K562 (cell line): Measurements from ENCODE around the gene MCMBP. TPM values are rescaled to one million over a fixed set of nuclear protein-coding genes. Genes with fewer than 3 reads are reported as not detected.

Experiments
- ATAC-seq: fragments of 200-7000 bp; cut with Tn5 transposase; 3 replicates; pipeline ENCODE4 v1.9.1; 2020; ENCODE audit warnings: moderate library complexity
- BruUV-seq: library from RNA; stranded (reverse); fragments of 400-500 nt; replicated peaks from 2 replicates; lab custom pipeline; 2021; lab: Mats Ljungman, UMichigan
- CTCF ChIA-PET: fragments of 300-600 bp; formaldehyde crosslinking; extraction: SDS; loops from one replicate; lab custom pipeline; 2021; ENCODE audit warnings: low intra/inter-chr PET ratio; lab: Yijun Ruan, JAX
- POLR2A ChIA-PET: fragments of 300-600, 350-650 bp; sonication (Branson Sonifier 250); formaldehyde crosslinking; extraction: SDS; loops from one replicate; lab custom pipeline; 2021; ENCODE audit warnings: antibody characterized with exemption, inconsistent platforms; lab: Yijun Ruan, JAX
- DNase-seq, 4 experiments: peaks; one replicate each; pipeline versions ENCODE4 v3.0.0 to v3.0.0-alpha.2; 2011 to 2018; ENCODE audit warnings: low spot score in 3 of 4, mixed read lengths in 3 of 4; ENCODE audit errors: extremely low read depth in 1 of 4
- FAIRE-seq: peaks from 2 replicates; lab custom pipeline; 2011; peaks lifted over from hg19 to GRCh38; lab: Jason Lieb, UNC
- H2AFZ ChIP-seq: 2 replicates; pipeline ENCODE4 v1.6.0; 2011; ENCODE audit warnings: low read depth, low read length, control low read depth, inconsistent platforms
- H3K27ac ChIP-seq: fragments of 200-600 bp; 3 replicates; pipeline ENCODE4 v1.8.0; 2011; ENCODE audit warnings: low read depth, mild to moderate bottlenecking, control low read depth, inconsistent platforms, low read length, moderate library complexity, mixed read lengths; ENCODE audit errors: extremely low read depth
- H3K27me3 ChIP-seq, 2 experiments: fragments of 300-600 bp in 1 of 2; 2 replicates in 1 of 2; 3 replicates in 1 of 2; pipeline versions ENCODE4 v1.6.0 to v1.8.0; 2011; ENCODE audit warnings: inconsistent platforms in 2 of 2, low read length in 2 of 2, mild to moderate bottlenecking in 1 of 2, mixed read lengths in 1 of 2, moderate library complexity in 1 of 2; ENCODE audit not compliant: control insufficient read depth in 2 of 2, insufficient read depth in 2 of 2
- H3K36me3 ChIP-seq: fragments of 300-600 bp; 3 replicates; pipeline ENCODE4 v1.8.0; 2011; ENCODE audit warnings: mild to moderate bottlenecking, low read length, inconsistent platforms; ENCODE audit not compliant: control insufficient read depth, insufficient read depth
- H3K4me1 ChIP-seq, 2 experiments: fragments of 200-600 bp in 1 of 2; replicated peaks in 1 of 2; 2 replicates in 1 of 2; 3 replicates in 1 of 2; pipeline versions ENCODE4 v1.5.1 to v1.8.0; 2011; ENCODE audit warnings: inconsistent platforms in 2 of 2, low read length in 2 of 2, mild to moderate bottlenecking in 1 of 2, mixed read lengths in 1 of 2, moderate library complexity in 1 of 2; ENCODE audit not compliant: control insufficient read depth in 2 of 2, insufficient read depth in 2 of 2
- H3K4me2 ChIP-seq: 2 replicates; pipeline ENCODE4 v1.6.1; 2011; ENCODE audit warnings: low read length, control low read depth, inconsistent platforms, mixed read lengths; ENCODE audit not compliant: insufficient read depth
- H3K4me3 ChIP-seq: fragments of 200-600 bp; sonication (generic), shearing (Covaris generic); 2 replicates; pipeline ENCODE4 v1.5.1; 2016; ENCODE audit warnings: control low read depth, inconsistent platforms
- H3K79me2 ChIP-seq: fragments of 200-600 bp; 3 replicates; pipeline ENCODE4 v1.8.0; 2011; ENCODE audit warnings: low read length, inconsistent platforms; ENCODE audit not compliant: control insufficient read depth, insufficient read depth
- H3K9ac ChIP-seq, 2 experiments: 2 replicates each; pipeline versions ENCODE4 v1.6.0 to v1.6.1; 2011; ENCODE audit warnings: low read depth in 2 of 2, low read length in 2 of 2, control low read depth in 1 of 2, inconsistent platforms in 1 of 2, mild to moderate bottlenecking in 1 of 2, mixed read lengths in 1 of 2; ENCODE audit not compliant: insufficient read depth in 1 of 2
- H3K9me1 ChIP-seq: one replicate; pipeline ENCODE4 v1.6.0; 2011; ENCODE audit warnings: inconsistent platforms, mild to moderate bottlenecking, low read length, moderate library complexity; ENCODE audit not compliant: control insufficient read depth, insufficient read depth
- H3K9me3 ChIP-seq: replicated peaks from 2 replicates; pipeline ENCODE4 v1.5.1; 2011; ENCODE audit warnings: low read depth, low read length, inconsistent platforms; ENCODE audit not compliant: control insufficient read depth, insufficient read depth
- H4K20me1 ChIP-seq: replicated peaks from 2 replicates; pipeline ENCODE4 v1.6.1; 2011; ENCODE audit warnings: low read length, inconsistent platforms, mixed read lengths; ENCODE audit not compliant: control insufficient read depth, insufficient read depth
- HDAC1 ChIP-seq, 2 experiments: fragments of 450-650 bp; IDR thresholded peaks; 2 replicates each; pipeline ENCODE4 v1.6.1; 2016 to 2017; ENCODE audit warnings: inconsistent platforms in 1 of 2, mild to moderate bottlenecking in 1 of 2, moderate library complexity in 1 of 2
- MTF1 ChIP-seq: fragments of 250-450 bp; sonication (Bioruptor Pico); IDR thresholded peaks from 2 replicates; pipeline ENCODE4 v1.9.0; 2021; ENCODE audit warnings: moderate library complexity, mild to moderate bottlenecking, inconsistent platforms, borderline replicate concordance
- SETDB1 ChIP-seq: IDR thresholded peaks from one replicate; pipeline ENCODE4 v1.6.1; 2012; ENCODE audit warnings: low read length, control low read depth, inconsistent platforms
- TCF7 ChIP-seq: sonication (generic); IDR thresholded peaks from 2 replicates; pipeline ENCODE4 v1.6.1; 2016; ENCODE audit warnings: antibody characterized with exemption, borderline replicate concordance
- TRIM24 ChIP-seq, 2 experiments: fragments of 450-650 bp; IDR thresholded peaks; 2 replicates each; pipeline ENCODE4 v1.6.1; 2016
- XRCC5 ChIP-seq: fragments of 200-400 bp; formaldehyde crosslinking; IDR thresholded peaks from 2 replicates; pipeline ENCODE4 v1.6.1; 2017; ENCODE audit warnings: low read depth, mild to moderate bottlenecking, low read length
- ZFP36 ChIP-seq: fragments of 150-350 bp; IDR thresholded peaks from 2 replicates; pipeline ENCODE4 v1.6.1; 2018; ENCODE audit warnings: low read length, low read depth; ENCODE audit not compliant: partially characterized antibody
- ZKSCAN8 ChIP-seq: fragments of 200-800 bp; sonication (Bioruptor generic); IDR thresholded peaks from 2 replicates; pipeline ENCODE4 v1.6.1; 2016; ENCODE audit warnings: missing genetic modification characterization, missing compliant biosample characterization
- ZNF253 ChIP-seq: fragments of 250-450 bp; sonication (Bioruptor Pico); conservative IDR thresholded peaks from 2 replicates; pipeline ENCODE4 v1.6.1; 2021; ENCODE audit warnings: mild to moderate bottlenecking
- ZNF311 ChIP-seq: fragments of 250-450 bp; sonication (Bioruptor Pico); IDR thresholded peaks from 2 replicates; pipeline ENCODE4 v1.4.0; 2020; ENCODE audit warnings: mild to moderate bottlenecking, moderate library complexity
- ZNF354B ChIP-seq: fragments of 250-450 bp; sonication (Bioruptor Pico); IDR thresholded peaks from 2 replicates; pipeline ENCODE4 v1.4.0; 2020
- ZNF57 ChIP-seq: fragments of 450-650 bp; formaldehyde crosslinking; IDR thresholded peaks from 2 replicates; pipeline ENCODE4 v1.4.0; 2020; ENCODE audit warnings: mild to moderate bottlenecking, moderate library complexity
- WGBS: fragments of 100-300 bp; shearing (Covaris generic); methylation state at CpG from one replicate; pipeline ENCODE4 v1.1.6; 2016; ENCODE audit warnings: low coverage, mixed read lengths; ENCODE audit not compliant: insufficient coverage; ENCODE audit errors: missing lambda C conversion rate; 5-methylcytosine and 5-hydroxymethylcytosine counted together
- in situ Hi-C: fragments of 300-500 bp; cut with MboI; formaldehyde crosslinking; loops from 4 replicates; pipeline ENCODE4 v1.15.0; 2018; ENCODE audit warnings: inconsistent platforms, mixed read lengths
- intact Hi-C: fragments of 100-400 bp; cut with micrococcal nuclease; formaldehyde crosslinking; loops from 2 replicates; pipeline ENCODE4 v1.14.2; 2022
- polyA plus RNA-seq, 8 experiments: library from polyadenylated mRNA; depleted of rRNA in 4 of 8; stranded (reverse) in 5 of 8; unstranded in 3 of 8; fragments of >200 nt; fragmentation: Nextera tagmentation in 2 of 8; fragmentation: Illumina TruSeq in 1 of 8; extraction: Ambion mirVana in 2 of 8; extraction: Trizol in 1 of 8; gene quantifications; 2 replicates each; pipeline versions ENCODE4 v1.2.1 to v1.2.3, GENCODE V29; 2011 to 2014; ENCODE audit warnings: inconsistent platforms in 1 of 8, missing spikeins in 1 of 8
- total RNA-seq, 7 experiments: library from RNA; depleted of rRNA in 6 of 7; stranded (reverse); fragments of >200 nt in 6 of 7; fragmentation: Illumina TruSeq in 2 of 7; extraction: Trizol in 2 of 7; gene quantifications; 2 replicates each; pipeline versions ENCODE4 v1.2.1 to v1.2.3, GENCODE V29; 2011 to 2021; ENCODE audit warnings: low replicate concordance in 1 of 7
- TF ChIP-seq, protein P1 (sequence below): fragments of 250-450 bp; sonication (Bioruptor Pico); IDR thresholded peaks from 2 replicates; pipeline ENCODE4 v1.8.0; 2022; ENCODE audit warnings: inconsistent platforms
- TF ChIP-seq, protein P2 (sequence below), 2 experiments: fragments of 200-800 bp in 1 of 2; sonication (Bioruptor generic) in 1 of 2; sonication (generic) in 1 of 2; formaldehyde crosslinking in 1 of 2; IDR thresholded peaks in 1 of 2; conservative IDR thresholded peaks in 1 of 2; 2 replicates each; pipeline versions ENCODE4 v1.5.0 to v1.6.1; 2016 to 2020; ENCODE audit warnings: missing compliant biosample characterization in 1 of 2, missing genetic modification characterization in 1 of 2, missing genetic modification reagents in 1 of 2
- TF ChIP-seq, protein P3 (sequence below): sonication (generic); formaldehyde crosslinking; IDR thresholded peaks from 2 replicates; pipeline ENCODE4 v1.8.1; 2023; ENCODE audit warnings: mild to moderate bottlenecking, missing genetic modification reagents
- TF ChIP-seq, protein P4 (sequence below): sonication (generic); formaldehyde crosslinking; IDR thresholded peaks from 2 replicates; pipeline ENCODE4 v1.5.0; 2020; ENCODE audit warnings: missing genetic modification reagents

MCMBP gene
- total and polyA plus RNA-seq, 9 of the 15 experiments (the other 6 are each of a cell fraction or from before 2014, with no cell fraction given), result 11.2 to 74.3 (median 50.5) TPM

DNA sequence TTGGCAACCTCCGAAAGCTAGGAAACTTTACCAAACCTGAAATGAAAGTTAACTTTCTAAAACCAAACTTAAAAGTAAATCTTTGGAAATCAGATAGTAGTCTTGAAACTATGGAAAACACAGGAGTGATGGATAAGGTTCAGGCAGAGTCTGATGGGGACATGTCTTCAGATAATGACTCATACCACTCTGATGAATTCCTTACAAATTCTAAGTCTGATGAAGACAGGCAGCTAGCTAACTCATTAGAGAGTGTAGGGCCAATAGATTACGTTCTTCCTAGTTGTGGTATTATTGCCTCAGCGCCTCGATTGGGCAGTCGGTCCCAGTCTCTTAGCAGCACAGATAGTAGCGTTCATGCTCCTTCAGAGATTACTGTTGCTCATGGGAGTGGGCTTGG lies 45.9 kb downstream of the MCMBP start (continued):
- TF ChIP-seq, protein P1, sequence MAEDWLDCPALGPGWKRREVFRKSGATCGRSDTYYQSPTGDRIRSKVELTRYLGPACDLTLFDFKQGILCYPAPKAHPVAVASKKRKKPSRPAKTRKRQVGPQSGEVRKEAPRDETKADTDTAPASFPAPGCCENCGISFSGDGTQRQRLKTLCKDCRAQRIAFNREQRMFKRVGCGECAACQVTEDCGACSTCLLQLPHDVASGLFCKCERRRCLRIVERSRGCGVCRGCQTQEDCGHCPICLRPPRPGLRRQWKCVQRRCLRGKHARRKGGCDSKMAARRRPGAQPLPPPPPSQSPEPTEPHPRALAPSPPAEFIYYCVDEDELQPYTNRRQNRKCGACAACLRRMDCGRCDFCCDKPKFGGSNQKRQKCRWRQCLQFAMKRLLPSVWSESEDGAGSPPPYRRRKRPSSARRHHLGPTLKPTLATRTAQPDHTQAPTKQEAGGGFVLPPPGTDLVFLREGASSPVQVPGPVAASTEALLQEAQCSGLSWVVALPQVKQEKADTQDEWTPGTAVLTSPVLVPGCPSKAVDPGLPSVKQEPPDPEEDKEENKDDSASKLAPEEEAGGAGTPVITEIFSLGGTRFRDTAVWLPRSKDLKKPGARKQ (CRISPR knock-in tag), result no peak
- TF ChIP-seq ZNF57 (CRISPR knock-in tag), result no peak
- TF ChIP-seq, protein P2, sequence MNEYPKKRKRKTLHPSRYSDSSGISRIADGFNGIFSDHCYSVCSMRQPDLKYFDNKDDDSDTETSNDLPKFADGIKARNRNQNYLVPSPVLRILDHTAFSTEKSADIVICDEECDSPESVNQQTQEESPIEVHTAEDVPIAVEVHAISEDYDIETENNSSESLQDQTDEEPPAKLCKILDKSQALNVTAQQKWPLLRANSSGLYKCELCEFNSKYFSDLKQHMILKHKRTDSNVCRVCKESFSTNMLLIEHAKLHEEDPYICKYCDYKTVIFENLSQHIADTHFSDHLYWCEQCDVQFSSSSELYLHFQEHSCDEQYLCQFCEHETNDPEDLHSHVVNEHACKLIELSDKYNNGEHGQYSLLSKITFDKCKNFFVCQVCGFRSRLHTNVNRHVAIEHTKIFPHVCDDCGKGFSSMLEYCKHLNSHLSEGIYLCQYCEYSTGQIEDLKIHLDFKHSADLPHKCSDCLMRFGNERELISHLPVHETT (CRISPR knock-in tag; conservative IDR thresholded peaks at IDR 0.05 in 1 of 2, IDR thresholded peaks at IDR 0.05 in 1 of 2), result no peak
- TF ChIP-seq XRCC5, result no peak
- TF ChIP-seq ZNF354B (CRISPR knock-in tag), result no peak

GRCh38 chr10:119824299-119824698 lies 48.3 kb downstream of the MCMBP start:
- POLR2A ChIA-PET, result no interaction called here
- no peak for TF ChIP-seq TRIM24 (IDR thresholded peaks at IDR 0.05)
- TF ChIP-seq, protein P3, sequence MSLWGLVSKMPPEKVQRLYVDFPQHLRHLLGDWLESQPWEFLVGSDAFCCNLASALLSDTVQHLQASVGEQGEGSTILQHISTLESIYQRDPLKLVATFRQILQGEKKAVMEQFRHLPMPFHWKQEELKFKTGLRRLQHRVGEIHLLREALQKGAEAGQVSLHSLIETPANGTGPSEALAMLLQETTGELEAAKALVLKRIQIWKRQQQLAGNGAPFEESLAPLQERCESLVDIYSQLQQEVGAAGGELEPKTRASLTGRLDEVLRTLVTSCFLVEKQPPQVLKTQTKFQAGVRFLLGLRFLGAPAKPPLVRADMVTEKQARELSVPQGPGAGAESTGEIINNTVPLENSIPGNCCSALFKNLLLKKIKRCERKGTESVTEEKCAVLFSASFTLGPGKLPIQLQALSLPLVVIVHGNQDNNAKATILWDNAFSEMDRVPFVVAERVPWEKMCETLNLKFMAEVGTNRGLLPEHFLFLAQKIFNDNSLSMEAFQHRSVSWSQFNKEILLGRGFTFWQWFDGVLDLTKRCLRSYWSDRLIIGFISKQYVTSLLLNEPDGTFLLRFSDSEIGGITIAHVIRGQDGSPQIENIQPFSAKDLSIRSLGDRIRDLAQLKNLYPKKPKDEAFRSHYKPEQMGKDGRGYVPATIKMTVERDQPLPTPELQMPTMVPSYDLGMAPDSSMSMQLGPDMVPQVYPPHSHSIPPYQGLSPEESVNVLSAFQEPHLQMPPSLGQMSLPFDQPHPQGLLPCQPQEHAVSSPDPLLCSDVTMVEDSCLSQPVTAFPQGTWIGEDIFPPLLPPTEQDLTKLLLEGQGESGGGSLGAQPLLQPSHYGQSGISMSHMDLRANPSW (CRISPR knock-in tag), result no peak
- no peak for TF ChIP-seq HDAC1 (IDR thresholded peaks at IDR 0.05)
- TF ChIP-seq ZKSCAN8 (CRISPR knock-in tag), result no peak
- TF ChIP-seq SETDB1, result no peak
- TF ChIP-seq, protein P4, sequence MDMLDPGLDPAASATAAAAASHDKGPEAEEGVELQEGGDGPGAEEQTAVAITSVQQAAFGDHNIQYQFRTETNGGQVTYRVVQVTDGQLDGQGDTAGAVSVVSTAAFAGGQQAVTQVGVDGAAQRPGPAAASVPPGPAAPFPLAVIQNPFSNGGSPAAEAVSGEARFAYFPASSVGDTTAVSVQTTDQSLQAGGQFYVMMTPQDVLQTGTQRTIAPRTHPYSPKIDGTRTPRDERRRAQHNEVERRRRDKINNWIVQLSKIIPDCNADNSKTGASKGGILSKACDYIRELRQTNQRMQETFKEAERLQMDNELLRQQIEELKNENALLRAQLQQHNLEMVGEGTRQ (CRISPR knock-in tag), result no peak
- no peak for TF ChIP-seq ZFP36
- TF ChIP-seq ZNF311 (CRISPR knock-in tag), result no peak
- TF ChIP-seq ZNF253, result no peak
- no peak for TF ChIP-seq MTF1 (CRISPR knock-in tag)
- TF ChIP-seq TCF7, result no peak

More at GRCh38 chr10:119824299-119824698, 48.3 kb downstream of the MCMBP start:
- no peak for FAIRE-seq
- Histone ChIP-seq H3K9me3 (no peaks in the 10 kb centered on the region), H3K4me1 (no peaks in the 10 kb centered on the region), H3K9ac (no peak overlapping the region), H3K79me2 (no peaks in the 10 kb centered on the region), H2AFZ (no peak overlapping the region), H3K9me1 (no peaks in the 10 kb centered on the region), H3K27me3 (no peaks in the 10 kb centered on the region), H3K36me3 (peaks cover 24% of the 10 kb centered on the region; the same call in 1 of the 3 replicates), H3K4me2 (no peak overlapping the region), H3K27ac (no peak overlapping the region), H3K4me3 (no peak overlapping the region), H4K20me1 (no peaks in the 10 kb centered on the region)
- no TSS peak for BruUV-seq
- intact Hi-C loops (no loop called here), in situ Hi-C loops (no loop called here)
- no peak for ATAC-seq
- WGBS, result 47% methylated on average over 3 of the region's 3 CpGs
- CTCF ChIA-PET, result no interaction called here
- no peak for DNase-seq
